Panc1 (cell line): Measurements from ENCODE around the gene GABRD. TPM values are rescaled to one million over a fixed set of nuclear protein-coding genes. Genes with fewer than 3 reads are reported as not detected.

Source experiments
- ATAC-seq: fragments of 200-7000 bp; cut with Tn5 transposase; 2 replicates; pipeline ENCODE4 v1.9.1; 2020; ENCODE audit warnings: mild to moderate bottlenecking, moderate library complexity
- BruUV-seq: library from RNA; stranded (reverse); fragments of 400-500 nt; replicated peaks from 2 replicates; lab custom pipeline; 2021; lab: Mats Ljungman, UMichigan
- CTCF ChIA-PET: fragments of 300-600 bp; sonication (Branson Sonifier 250); formaldehyde crosslinking; loops from one replicate; lab custom pipeline; 2022; ENCODE audit warnings: antibody characterized with exemption; lab: Charles Lee
- POLR2A ChIA-PET: fragments of 300-600 bp; sonication (Branson Sonifier 250); formaldehyde crosslinking; loops from one replicate; lab custom pipeline; 2022; ENCODE audit warnings: antibody characterized with exemption; lab: Charles Lee
- DNase-seq: peaks from one replicate; pipeline ENCODE4 v3.0.0-alpha.2; 2010; ENCODE audit warnings: low read depth, low spot score
- H3K27ac ChIP-seq: 2 replicates; pipeline ENCODE4 v1.5.1; 2011; ENCODE audit warnings: mild to moderate bottlenecking, low read length, inconsistent platforms
- H3K27me3 ChIP-seq: fragments of 200-500 bp; sonication (Bioruptor generic); 2 replicates; pipeline ENCODE4 v1.6.0; 2014; ENCODE audit warnings: low read length, inconsistent platforms; ENCODE audit not compliant: control insufficient read depth, insufficient read depth
- H3K36me3 ChIP-seq: fragments of 200-500 bp; sonication (Bioruptor generic); 2 replicates; pipeline ENCODE4 v1.5.1; 2014; ENCODE audit warnings: inconsistent platforms, mild to moderate bottlenecking, low read length, moderate library complexity; ENCODE audit not compliant: control insufficient read depth, insufficient read depth
- H3K4me1 ChIP-seq: 2 replicates; pipeline ENCODE4 v1.5.1; 2011; ENCODE audit warnings: inconsistent platforms, mild to moderate bottlenecking, low read length, moderate library complexity; ENCODE audit not compliant: control insufficient read depth, insufficient read depth
- H3K4me3 ChIP-seq, 2 experiments: 2 replicates each; pipeline ENCODE4 v1.5.1; 2011 to 2012; ENCODE audit warnings: low read depth in 2 of 2, low read length in 2 of 2, mild to moderate bottlenecking in 2 of 2, inconsistent platforms in 1 of 2, moderate library complexity in 1 of 2
- H3K9me3 ChIP-seq: fragments of 200-500 bp; sonication (Bioruptor generic); 2 replicates; pipeline ENCODE4 v1.5.1; 2014; ENCODE audit warnings: low read depth, mild to moderate bottlenecking, inconsistent platforms, low read length, moderate library complexity; ENCODE audit not compliant: control insufficient read depth, insufficient read depth
- POLR2AphosphoS5 ChIP-seq: IDR thresholded peaks from 2 replicates; pipeline ENCODE4 v1.6.1; 2012; ENCODE audit warnings: mild to moderate bottlenecking, low read depth, low read length, moderate library complexity
- SIN3A ChIP-seq: IDR thresholded peaks from 2 replicates; pipeline ENCODE4 v1.6.1; 2012; ENCODE audit warnings: low read depth, mild to moderate bottlenecking, low read length, moderate library complexity, borderline replicate concordance; ENCODE audit not compliant: insufficient read depth
- TCF7L2 ChIP-seq: IDR thresholded peaks from 2 replicates; pipeline ENCODE4 v1.6.1; 2011; ENCODE audit warnings: mild to moderate bottlenecking, low read depth, low read length, inconsistent platforms
- in situ Hi-C: cut with HindIII; loops from 2 replicates; pipeline ENCODE4 v1.10.0; 2016; ENCODE audit warnings: low sequenced_read_pairs, low pct_unique_long_range_greater_than_20kb
- intact Hi-C: fragments of 100-400 bp; cut with micrococcal nuclease; formaldehyde crosslinking; loops from one replicate; pipeline ENCODE4 v1.10.0; 2022; ENCODE audit not compliant: unreplicated experiment
- total RNA-seq: library from RNA; stranded (reverse); gene quantifications from one replicate; pipeline ENCODE4 v1.2.1, GENCODE V29; 2021; ENCODE audit not compliant: unreplicated experiment
- TF ChIP-seq, protein P1 (sequence below), 2 experiments: IDR thresholded peaks; 2 replicates each; pipeline ENCODE4 v1.6.1; 2011 to 2012; ENCODE audit warnings: low read depth in 2 of 2, control low read depth in 1 of 2, low read length in 1 of 2, mild to moderate bottlenecking in 1 of 2, moderate library complexity in 1 of 2; ENCODE audit not compliant: insufficient read depth in 1 of 2
- TF ChIP-seq, protein P2 (sequence below): fragments of 450-650 bp; IDR thresholded peaks from 2 replicates; pipeline ENCODE4 v1.5.1; 2017; ENCODE audit warnings: mild to moderate bottlenecking

GABRD gene
- total RNA-seq, 1 experiment from 2014 or later: 3.0 TPM

DNA sequence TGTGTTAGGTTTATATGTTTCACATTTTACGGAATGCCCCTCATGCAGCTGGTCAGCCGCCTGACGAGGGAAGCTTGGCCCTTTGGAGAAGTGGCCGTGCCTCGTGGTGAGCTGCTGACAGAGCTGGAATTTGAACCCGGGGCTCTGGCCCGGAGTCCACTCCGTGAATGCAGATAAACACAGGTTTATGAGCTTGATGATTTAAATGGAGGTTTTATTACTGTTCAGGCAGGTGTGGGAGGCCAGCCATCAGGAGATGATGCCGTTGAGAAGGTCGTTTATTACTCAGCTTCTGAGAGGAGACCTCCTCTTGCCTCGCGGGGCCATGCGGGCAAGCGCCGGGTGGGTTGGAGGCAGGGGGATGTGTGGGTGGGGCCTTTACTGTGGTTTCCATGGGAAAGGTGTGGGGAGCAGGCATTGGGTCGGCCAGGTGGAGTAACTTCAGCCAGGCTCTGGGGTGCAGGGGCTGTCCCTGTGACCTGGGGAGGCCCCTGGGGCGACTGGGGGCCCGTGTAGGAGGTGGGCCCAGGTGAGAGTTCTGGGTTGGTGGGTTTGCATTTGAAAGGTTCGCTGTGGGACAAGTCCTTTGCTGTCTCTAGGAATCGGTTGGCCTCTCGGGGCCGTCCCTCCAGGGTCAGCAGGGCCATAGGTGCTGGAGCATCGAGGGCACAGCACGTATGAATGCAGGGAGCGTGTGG is 53.1 kb downstream of the GABRD start:
- no peaks in the 10 kb centered on the region for H3K27me3 ChIP-seq
- no peak overlapping the region for H3K27ac ChIP-seq
- H3K9me3 ChIP-seq: no peaks in the 10 kb centered on the region
- ATAC-seq (no peak), DNase-seq (no peak)
- ChIA-PET POLR2A (no interaction called here), CTCF (no interaction called here)
- no peaks in the 10 kb centered on the region for H3K36me3 ChIP-seq
- BruUV-seq: no TSS peak
- H3K4me3 ChIP-seq: no peak overlapping the region
- H3K4me1 ChIP-seq: 0 out of 2 replicates have a peak, but pooled peaks cover 2% of the 10 kb centered on the region
- in situ Hi-C loops: no loop called here
- intact Hi-C loops: no loop called here
- TF ChIP-seq TCF7L2 (no peak), POLR2AphosphoS5 (no peak)
- TF ChIP-seq, protein P1, sequence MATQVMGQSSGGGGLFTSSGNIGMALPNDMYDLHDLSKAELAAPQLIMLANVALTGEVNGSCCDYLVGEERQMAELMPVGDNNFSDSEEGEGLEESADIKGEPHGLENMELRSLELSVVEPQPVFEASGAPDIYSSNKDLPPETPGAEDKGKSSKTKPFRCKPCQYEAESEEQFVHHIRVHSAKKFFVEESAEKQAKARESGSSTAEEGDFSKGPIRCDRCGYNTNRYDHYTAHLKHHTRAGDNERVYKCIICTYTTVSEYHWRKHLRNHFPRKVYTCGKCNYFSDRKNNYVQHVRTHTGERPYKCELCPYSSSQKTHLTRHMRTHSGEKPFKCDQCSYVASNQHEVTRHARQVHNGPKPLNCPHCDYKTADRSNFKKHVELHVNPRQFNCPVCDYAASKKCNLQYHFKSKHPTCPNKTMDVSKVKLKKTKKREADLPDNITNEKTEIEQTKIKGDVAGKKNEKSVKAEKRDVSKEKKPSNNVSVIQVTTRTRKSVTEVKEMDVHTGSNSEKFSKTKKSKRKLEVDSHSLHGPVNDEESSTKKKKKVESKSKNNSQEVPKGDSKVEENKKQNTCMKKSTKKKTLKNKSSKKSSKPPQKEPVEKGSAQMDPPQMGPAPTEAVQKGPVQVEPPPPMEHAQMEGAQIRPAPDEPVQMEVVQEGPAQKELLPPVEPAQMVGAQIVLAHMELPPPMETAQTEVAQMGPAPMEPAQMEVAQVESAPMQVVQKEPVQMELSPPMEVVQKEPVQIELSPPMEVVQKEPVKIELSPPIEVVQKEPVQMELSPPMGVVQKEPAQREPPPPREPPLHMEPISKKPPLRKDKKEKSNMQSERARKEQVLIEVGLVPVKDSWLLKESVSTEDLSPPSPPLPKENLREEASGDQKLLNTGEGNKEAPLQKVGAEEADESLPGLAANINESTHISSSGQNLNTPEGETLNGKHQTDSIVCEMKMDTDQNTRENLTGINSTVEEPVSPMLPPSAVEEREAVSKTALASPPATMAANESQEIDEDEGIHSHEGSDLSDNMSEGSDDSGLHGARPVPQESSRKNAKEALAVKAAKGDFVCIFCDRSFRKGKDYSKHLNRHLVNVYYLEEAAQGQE (IDR thresholded peaks at IDR 0.05; ENCODE audit: insufficient read depth in 1 of 2, low read depth in 2 of 2, low read length in 1 of 2): no peak

DNA sequence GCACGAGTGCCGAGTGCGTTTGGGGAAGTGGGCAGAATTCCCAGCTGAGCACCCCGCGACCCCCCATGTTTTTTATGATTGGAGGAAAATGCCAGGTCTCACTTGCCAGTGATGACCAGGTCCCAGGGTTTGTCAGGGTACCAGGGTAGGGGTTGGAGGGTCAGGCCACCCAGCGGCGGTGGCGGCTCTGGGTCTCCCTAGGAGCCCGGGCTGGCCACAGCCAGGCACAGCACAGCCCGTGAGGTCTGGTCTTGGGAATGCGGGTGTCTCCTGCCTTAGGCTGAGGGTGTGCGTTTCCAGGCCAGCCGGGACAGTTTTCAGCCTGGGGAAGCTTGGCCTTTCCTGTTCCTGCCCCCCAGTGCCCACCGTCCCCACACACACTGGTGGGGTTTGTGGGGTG is 53.7 kb downstream of the GABRD start:
- Histone ChIP-seq H3K27me3 (no peaks in the 10 kb centered on the region), H3K4me1 (0 out of 2 replicates have a peak, but pooled peaks cover 2% of the 10 kb centered on the region), H3K36me3 (no peaks in the 10 kb centered on the region), H3K27ac (no peak overlapping the region), H3K4me3 (no peak overlapping the region), H3K9me3 (0 out of 2 replicates have a peak, but pooled peaks cover 4% of the 10 kb centered on the region)
- TF ChIP-seq POLR2AphosphoS5 (no peak), SIN3A (no peak), TCF7L2 (no peak)
- TF ChIP-seq, protein P1 (IDR thresholded peaks at IDR 0.05; ENCODE audit: insufficient read depth in 1 of 2, low read depth in 2 of 2, low read length in 1 of 2): no peak
- TF ChIP-seq, protein P2, sequence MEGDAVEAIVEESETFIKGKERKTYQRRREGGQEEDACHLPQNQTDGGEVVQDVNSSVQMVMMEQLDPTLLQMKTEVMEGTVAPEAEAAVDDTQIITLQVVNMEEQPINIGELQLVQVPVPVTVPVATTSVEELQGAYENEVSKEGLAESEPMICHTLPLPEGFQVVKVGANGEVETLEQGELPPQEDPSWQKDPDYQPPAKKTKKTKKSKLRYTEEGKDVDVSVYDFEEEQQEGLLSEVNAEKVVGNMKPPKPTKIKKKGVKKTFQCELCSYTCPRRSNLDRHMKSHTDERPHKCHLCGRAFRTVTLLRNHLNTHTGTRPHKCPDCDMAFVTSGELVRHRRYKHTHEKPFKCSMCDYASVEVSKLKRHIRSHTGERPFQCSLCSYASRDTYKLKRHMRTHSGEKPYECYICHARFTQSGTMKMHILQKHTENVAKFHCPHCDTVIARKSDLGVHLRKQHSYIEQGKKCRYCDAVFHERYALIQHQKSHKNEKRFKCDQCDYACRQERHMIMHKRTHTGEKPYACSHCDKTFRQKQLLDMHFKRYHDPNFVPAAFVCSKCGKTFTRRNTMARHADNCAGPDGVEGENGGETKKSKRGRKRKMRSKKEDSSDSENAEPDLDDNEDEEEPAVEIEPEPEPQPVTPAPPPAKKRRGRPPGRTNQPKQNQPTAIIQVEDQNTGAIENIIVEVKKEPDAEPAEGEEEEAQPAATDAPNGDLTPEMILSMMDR: no peak
- BruUV-seq: no TSS peak
- DNase-seq (no peak), ATAC-seq (no peak)
- in situ Hi-C loops (no loop called here), intact Hi-C loops (no loop called here)
- ChIA-PET CTCF (no interaction called here), POLR2A (no interaction called here)
